ENCODE data around the gene ELOVL5. TPM values are rescaled to one million over a fixed set of nuclear protein-coding genes. Genes with fewer than 3 reads are reported as not detected.

The ELOVL5 gene, protein sequence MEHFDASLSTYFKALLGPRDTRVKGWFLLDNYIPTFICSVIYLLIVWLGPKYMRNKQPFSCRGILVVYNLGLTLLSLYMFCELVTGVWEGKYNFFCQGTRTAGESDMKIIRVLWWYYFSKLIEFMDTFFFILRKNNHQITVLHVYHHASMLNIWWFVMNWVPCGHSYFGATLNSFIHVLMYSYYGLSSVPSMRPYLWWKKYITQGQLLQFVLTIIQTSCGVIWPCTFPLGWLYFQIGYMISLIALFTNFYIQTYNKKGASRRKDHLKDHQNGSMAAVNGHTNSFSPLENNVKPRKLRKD
- 10 to 100 TPM; 11.5 to 60.6 (median 27.5) TPM for total RNA-seq
- long read RNA-seq, donor 1, transcript ELOVL5-201 (8 exons, 2,827 nt), result major isoform, 96 of 115 reads
- long read RNA-seq, donor 1, transcript ELOVL5-207 (7 exons, 2,875 nt), result minor isoform, 5 of 115 reads
- long read RNA-seq, donor 1, partial matches to known transcripts, result 9 of 115 reads
- long read RNA-seq, donor 1, other reads (novel, unspliced or antisense), result 5 of 115 reads
- long read RNA-seq, donor 2, transcript ELOVL5-201 (8 exons, 2,827 nt), result major isoform, 5 of 9 reads
- long read RNA-seq, donor 2, partial matches to known transcripts, result 3 of 9 reads
- long read RNA-seq, donor 2, other reads (novel, unspliced or antisense), result 1 of 9 reads

DNA sequence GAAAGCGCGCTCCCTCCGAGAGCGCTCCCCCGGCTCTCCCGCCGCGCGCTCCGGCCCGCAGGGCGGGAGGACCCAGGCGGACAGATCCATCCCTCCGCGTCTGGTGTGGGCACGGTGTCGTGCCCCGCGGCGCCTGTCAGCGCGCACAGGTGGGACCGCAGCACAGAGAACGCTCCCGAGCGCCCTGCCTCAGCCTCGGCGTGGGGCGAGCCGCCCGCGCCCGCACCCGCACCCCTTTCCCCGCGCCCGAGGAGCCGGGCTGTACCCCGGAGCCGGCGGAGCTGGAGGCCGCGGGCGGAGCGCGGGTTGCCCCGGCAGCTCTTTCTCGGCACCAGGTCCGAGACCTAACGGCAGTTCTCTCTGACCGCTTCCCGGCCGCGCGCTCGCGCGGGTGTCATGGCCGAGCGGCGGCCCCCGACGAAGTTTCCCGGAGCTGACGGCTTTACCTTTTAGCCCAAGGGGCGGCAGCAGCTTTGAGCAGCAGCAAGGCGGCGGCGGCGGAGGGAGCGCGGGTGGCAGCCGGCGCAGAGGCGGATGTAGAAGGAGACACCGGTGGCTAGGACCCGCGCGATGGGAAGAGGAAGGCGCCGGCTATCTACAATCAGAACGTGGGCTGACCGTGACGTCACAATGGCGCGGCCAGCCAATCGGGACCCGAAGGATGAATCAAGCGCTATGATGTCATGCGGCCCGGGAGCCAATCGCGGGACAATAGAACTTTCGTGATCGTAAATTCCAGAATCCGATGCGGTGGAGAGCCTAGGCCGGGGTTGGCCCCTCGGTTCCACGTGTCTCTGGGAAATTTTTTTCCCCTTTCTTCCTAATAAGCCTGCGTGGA is at the start of gene ELOVL5:
TSS of gene ELOVL5 (minus strand) at position 580 of the 838 bp plus-strand sequence. CDS start 53,251 bp downstream, outside the sequence.
- H3K9me3 ChIP-seq, result no peaks in the 10 kb centered on the region
- TF ChIP-seq, protein P1, sequence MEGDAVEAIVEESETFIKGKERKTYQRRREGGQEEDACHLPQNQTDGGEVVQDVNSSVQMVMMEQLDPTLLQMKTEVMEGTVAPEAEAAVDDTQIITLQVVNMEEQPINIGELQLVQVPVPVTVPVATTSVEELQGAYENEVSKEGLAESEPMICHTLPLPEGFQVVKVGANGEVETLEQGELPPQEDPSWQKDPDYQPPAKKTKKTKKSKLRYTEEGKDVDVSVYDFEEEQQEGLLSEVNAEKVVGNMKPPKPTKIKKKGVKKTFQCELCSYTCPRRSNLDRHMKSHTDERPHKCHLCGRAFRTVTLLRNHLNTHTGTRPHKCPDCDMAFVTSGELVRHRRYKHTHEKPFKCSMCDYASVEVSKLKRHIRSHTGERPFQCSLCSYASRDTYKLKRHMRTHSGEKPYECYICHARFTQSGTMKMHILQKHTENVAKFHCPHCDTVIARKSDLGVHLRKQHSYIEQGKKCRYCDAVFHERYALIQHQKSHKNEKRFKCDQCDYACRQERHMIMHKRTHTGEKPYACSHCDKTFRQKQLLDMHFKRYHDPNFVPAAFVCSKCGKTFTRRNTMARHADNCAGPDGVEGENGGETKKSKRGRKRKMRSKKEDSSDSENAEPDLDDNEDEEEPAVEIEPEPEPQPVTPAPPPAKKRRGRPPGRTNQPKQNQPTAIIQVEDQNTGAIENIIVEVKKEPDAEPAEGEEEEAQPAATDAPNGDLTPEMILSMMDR (IDR thresholded peaks at IDR 0.05), result no peak
- no peaks in the 10 kb centered on the region for H3K36me3 ChIP-seq (ENCODE audit: low read depth)
- ATAC-seq (peak; percentile 90), DNase-seq (peak; percentile 93 to 98 (median 98))
- intact Hi-C loops (cut with DNase I, micrococcal nuclease), result no loop called here
- H3K4me1 ChIP-seq (ENCODE audit: low read depth), result no peaks in the 10 kb centered on the region
- H3K4me3 ChIP-seq, result peak within 1 kb of the TSS; percentile 69

DNA sequence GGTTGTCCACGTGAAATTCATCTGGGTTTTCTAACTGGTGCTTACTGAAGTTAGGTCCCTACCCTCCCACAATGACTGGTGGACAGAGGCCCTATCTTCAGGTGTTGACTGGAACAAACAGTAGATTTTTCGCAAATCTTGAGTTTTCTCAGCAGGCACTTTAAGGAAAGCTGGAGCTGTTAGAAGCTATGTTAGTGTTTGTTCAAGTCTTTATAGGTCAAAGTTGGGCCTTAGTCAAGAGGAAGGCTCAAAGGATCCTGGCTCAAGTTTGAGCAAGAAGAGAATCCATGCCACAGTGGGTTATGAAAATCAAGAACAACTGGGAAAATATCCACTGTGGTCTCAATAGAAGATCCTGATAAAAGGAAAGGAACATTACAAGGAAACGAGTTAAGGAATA is 48.5 kb upstream of the ELOVL5 start:
- ATAC-seq (no peak), DNase-seq (no peak)
- Histone ChIP-seq H3K36me3 (ENCODE audit: low read depth) (no peaks in the 10 kb centered on the region), H3K4me1 (ENCODE audit: low read depth) (no peaks in the 10 kb centered on the region), H3K9me3 (no peaks in the 10 kb centered on the region), H3K4me3 (no peak overlapping the region)
- intact Hi-C loops (cut with DNase I, micrococcal nuclease), result no loop called here
- TF ChIP-seq, protein P1 (IDR thresholded peaks at IDR 0.05), result no peak

DNA sequence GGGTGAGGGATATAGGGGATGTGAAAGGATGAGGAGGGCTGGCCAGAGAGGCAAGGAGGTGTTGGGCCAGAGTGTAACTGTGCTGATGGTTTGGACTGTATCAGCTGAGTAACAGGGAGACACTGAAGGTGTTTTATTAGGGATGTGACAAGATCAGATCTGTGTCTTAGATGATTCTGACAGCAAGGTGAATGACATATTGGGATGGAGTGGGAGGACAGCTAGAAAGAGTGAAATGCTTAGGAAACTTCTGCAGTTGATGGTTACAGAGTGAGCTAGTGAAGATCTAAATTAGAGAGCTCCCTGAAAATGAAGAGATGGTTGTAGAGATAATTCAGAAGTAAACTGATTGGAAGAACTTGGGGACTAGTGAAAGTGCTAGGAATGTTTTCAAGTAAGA is 47.2 kb upstream of the ELOVL5 start:
- no peak for ATAC-seq
- DNase-seq, result no peak
- H3K36me3 ChIP-seq (ENCODE audit: low read depth), result no peaks in the 10 kb centered on the region
- TF ChIP-seq, protein P1 (IDR thresholded peaks at IDR 0.05), result no peak
- H3K9me3 ChIP-seq, result no peaks in the 10 kb centered on the region
- H3K4me1 ChIP-seq (ENCODE audit: low read depth), result no peaks in the 10 kb centered on the region
- H3K4me3 ChIP-seq, result no peak overlapping the region
- intact Hi-C loops (cut with DNase I, micrococcal nuclease), result no loop called here

DNA sequence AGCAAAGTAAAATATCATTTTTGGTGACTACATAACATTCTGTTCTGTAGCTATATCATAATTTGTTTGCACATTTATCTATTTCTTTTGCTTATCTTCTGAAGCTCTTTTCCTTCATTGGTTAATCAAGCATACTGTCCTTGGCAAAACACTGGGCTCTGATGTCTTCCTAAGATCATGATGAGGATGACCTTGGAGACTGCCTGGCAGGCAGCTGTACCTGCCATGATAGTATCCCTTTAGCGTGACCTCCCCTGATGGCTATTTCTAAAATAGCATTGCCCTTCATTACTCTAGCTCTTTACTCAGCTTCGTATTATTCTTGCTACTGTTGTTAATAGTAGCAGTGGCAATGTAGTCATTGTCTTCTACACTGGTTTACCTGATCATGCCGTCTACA is 46.0 kb upstream of the ELOVL5 start:
- ATAC-seq (no peak), DNase-seq (no peak)
- H3K9me3 ChIP-seq, result no peaks in the 10 kb centered on the region
- H3K4me1 ChIP-seq (ENCODE audit: low read depth), result no peaks in the 10 kb centered on the region
- TF ChIP-seq, protein P1 (IDR thresholded peaks at IDR 0.05), result no peak
- H3K4me3 ChIP-seq, result no peak overlapping the region
- no peaks in the 10 kb centered on the region for H3K36me3 ChIP-seq (ENCODE audit: low read depth)
- intact Hi-C loops (cut with DNase I, micrococcal nuclease), result no loop called here

DNA sequence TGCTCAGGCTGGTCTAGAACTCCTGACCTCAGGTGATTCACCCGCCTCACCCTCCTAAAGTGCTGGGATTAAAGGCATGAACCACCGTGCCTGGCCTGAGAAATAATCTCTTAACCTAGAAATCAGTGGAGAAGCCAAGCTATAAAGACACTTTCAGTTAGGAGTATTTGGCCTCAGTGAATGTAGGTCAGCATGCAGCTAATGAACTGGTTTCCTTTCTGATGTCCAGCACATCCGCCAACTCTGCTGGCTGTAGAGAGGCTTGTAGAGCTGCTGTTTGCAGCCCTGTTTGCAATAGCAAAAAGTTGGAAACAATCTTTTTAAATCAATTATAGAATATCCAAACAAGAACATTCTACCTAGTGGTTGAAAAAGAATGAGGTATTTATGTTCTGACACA is 42.4 kb upstream of the ELOVL5 start:
- intact Hi-C loops (cut with DNase I, micrococcal nuclease), result no loop called here
- no peaks in the 10 kb centered on the region for H3K9me3 ChIP-seq
- TF ChIP-seq, protein P1 (IDR thresholded peaks at IDR 0.05), result no peak

More for the DNA sequence above, 42.4 kb upstream of the ELOVL5 start:
- Histone ChIP-seq H3K36me3 (ENCODE audit: low read depth) (no peaks in the 10 kb centered on the region), H3K4me3 (no peak overlapping the region), H3K4me1 (ENCODE audit: low read depth) (no peaks in the 10 kb centered on the region)
- no peak for ATAC-seq
- DNase-seq, result no peak

Measured in mucosa of descending colon (tissue), 3 donors.